BJ (cell line): Measurements from ENCODE around the gene WAC. TPM values are rescaled to one million over a fixed set of nuclear protein-coding genes. Genes with fewer than 3 reads are reported as not detected.
"Not testable (repeated sequence)": the region's sequence is repeated elsewhere in the genome, so short reads cannot be mapped to it uniquely, and the experiment has no call there.

ENCODE experiments used
- CTCF ChIA-PET: fragments of 350-600 bp; formaldehyde crosslinking; extraction: SDS; loops from one replicate; lab custom pipeline; 2021; ENCODE audit warnings: antibody characterized with exemption, inconsistent platforms; lab: Yijun Ruan, JAX
- POLR2A ChIA-PET: fragments of 300-600 bp; sonication (Branson Sonifier 250); formaldehyde crosslinking; extraction: SDS; loops from one replicate; lab custom pipeline; 2021; ENCODE audit warnings: antibody characterized with exemption; lab: Charles Lee
- DNase-seq: peaks from one replicate; pipeline ENCODE4 v3.0.0-alpha.2; 2011; ENCODE audit warnings: low read depth
- H3K27me3 ChIP-seq: 2 replicates; pipeline ENCODE4 v1.6.0; 2011; ENCODE audit warnings: low read length; ENCODE audit not compliant: control insufficient read depth, insufficient read depth
- H3K36me3 ChIP-seq: 2 replicates; pipeline ENCODE4 v1.5.1; 2011; ENCODE audit warnings: low read length; ENCODE audit not compliant: control insufficient read depth, insufficient read depth
- H3K4me3 ChIP-seq: 2 replicates; pipeline ENCODE4 v1.5.1; 2011; ENCODE audit warnings: low read depth, mild to moderate bottlenecking, control low read depth, low read length
- CTCF ChIP-seq: IDR thresholded peaks from 2 replicates; pipeline ENCODE4 v1.5.1; 2011; ENCODE audit warnings: low read depth, mild to moderate bottlenecking, control low read depth, inconsistent platforms, low read length, moderate library complexity; ENCODE audit not compliant: insufficient read depth
- polyA plus RNA-seq: library from polyadenylated mRNA; depleted of rRNA; stranded (reverse); fragments of >200 nt; gene quantifications from 2 replicates; pipeline ENCODE4 v1.2.3, GENCODE V29; 2011

WAC gene
- polyA plus RNA-seq, 1 experiment: 47.7 TPM

- no peak for TF ChIP-seq CTCF
- H3K4me3 ChIP-seq: no peak overlapping the region
- H3K27me3 ChIP-seq: no peaks in the 10 kb centered on the region
- CTCF ChIA-PET: interaction anchor here (0.6 to 1.5 kb wide), 2 partner anchors 9 to 10 kb away, joined by 4 to 5 read pairs; no protein-coding TSS in a partner anchor
- DNase-seq: no peak
- peaks cover 3% of the 10 kb centered on the region; the same call in 1 of the 2 replicates for H3K36me3 ChIP-seq
- POLR2A ChIA-PET: no interaction called here
Measured at GRCh38 chr10:28604567-28605536, 71.9 kb downstream of the WAC start.

- TF ChIP-seq CTCF: no peak
- DNase-seq: no peak
- CTCF ChIA-PET: interaction anchor here (1.0 to 1.3 kb wide), 2 partner anchors 22 to 169 kb away, joined by 3 read pairs; no protein-coding TSS in a partner anchor
- POLR2A ChIA-PET: no interaction called here
- no peak overlapping the region for H3K4me3 ChIP-seq
- no peaks in the 10 kb centered on the region for H3K27me3 ChIP-seq
- peaks cover 7% of the 10 kb centered on the region for H3K36me3 ChIP-seq
Measured at GRCh38 chr10:28606568-28606967, 73.7 kb downstream of the WAC start.

GRCh38 chr10:28609636-28610035 is 76.7 kb downstream of the WAC start:
- CTCF ChIA-PET: interaction anchor here (0.6 kb wide), 1 partner anchor 382 kb away, joined by 3 read pairs; no protein-coding TSS in a partner anchor
- H3K27me3 ChIP-seq, DNase-seq, POLR2A ChIA-PET, H3K4me3 ChIP-seq: not testable (repeated sequence)
- H3K36me3 ChIP-seq: peaks cover 18% of the 10 kb centered on the region

GRCh38 chr10:28612877-28613276 is 80.0 kb downstream of the WAC start:
- Histone ChIP-seq H3K4me3 (no peak overlapping the region), H3K27me3 (no peaks in the 10 kb centered on the region), H3K36me3 (peaks cover 25% of the 10 kb centered on the region)
- DNase-seq: no peak
- no peak for TF ChIP-seq CTCF
- ChIA-PET CTCF (interaction anchor here (1.2 kb wide), 1 partner anchor 51 kb away, joined by 4 read pairs; no protein-coding TSS in a partner anchor), POLR2A (no interaction called here)

GRCh38 chr10:28616514-28616913 is 83.6 kb downstream of the WAC start:
- Histone ChIP-seq H3K4me3 (no peak overlapping the region), H3K27me3 (no peaks in the 10 kb centered on the region), H3K36me3 (peaks cover 17% of the 10 kb centered on the region)
- ChIA-PET POLR2A (no interaction called here), CTCF (no interaction called here)
- DNase-seq: no peak
- TF ChIP-seq CTCF: no peak
